ENCODE results near the gene SCAF1.

SCAF1 gene

GRCh38 chr19:49653466-49653806 lies 11.4 kb downstream of the SCAF1 start:
- no peak for TF ChIP-seq CTCF (IDR thresholded peaks at IDR 0.05; ENCODE audit: low read depth, low read length, missing control alignments)
- no peak overlapping the region for H3K4me3 ChIP-seq (ENCODE audit: low read depth, low read length)
- in situ Hi-C loops (cut with HindIII; ENCODE audit: low sequenced_read_pairs), result no loop called here
- DNase-seq (ENCODE audit: low read depth), result no peak

GRCh38 chr19:49654581-49654980 lies 12.6 kb downstream of the SCAF1 start:
- in situ Hi-C loops (cut with HindIII; ENCODE audit: low sequenced_read_pairs), result no loop called here
- no peak overlapping the region for H3K4me3 ChIP-seq (ENCODE audit: low read depth, low read length)
- DNase-seq (ENCODE audit: low read depth), result no peak
- no peak for TF ChIP-seq CTCF (IDR thresholded peaks at IDR 0.05; ENCODE audit: low read depth, low read length, missing control alignments)

- TF ChIP-seq CTCF (IDR thresholded peaks at IDR 0.05; ENCODE audit: low read depth, low read length, missing control alignments), result no peak
- in situ Hi-C loops (cut with HindIII; ENCODE audit: low sequenced_read_pairs), result no loop called here
- DNase-seq (ENCODE audit: low read depth), result no peak
- no peak overlapping the region for H3K4me3 ChIP-seq (ENCODE audit: low read depth, low read length)
Observed at GRCh38 chr19:49655570-49656455, 13.8 kb downstream of the SCAF1 start.

DNA sequence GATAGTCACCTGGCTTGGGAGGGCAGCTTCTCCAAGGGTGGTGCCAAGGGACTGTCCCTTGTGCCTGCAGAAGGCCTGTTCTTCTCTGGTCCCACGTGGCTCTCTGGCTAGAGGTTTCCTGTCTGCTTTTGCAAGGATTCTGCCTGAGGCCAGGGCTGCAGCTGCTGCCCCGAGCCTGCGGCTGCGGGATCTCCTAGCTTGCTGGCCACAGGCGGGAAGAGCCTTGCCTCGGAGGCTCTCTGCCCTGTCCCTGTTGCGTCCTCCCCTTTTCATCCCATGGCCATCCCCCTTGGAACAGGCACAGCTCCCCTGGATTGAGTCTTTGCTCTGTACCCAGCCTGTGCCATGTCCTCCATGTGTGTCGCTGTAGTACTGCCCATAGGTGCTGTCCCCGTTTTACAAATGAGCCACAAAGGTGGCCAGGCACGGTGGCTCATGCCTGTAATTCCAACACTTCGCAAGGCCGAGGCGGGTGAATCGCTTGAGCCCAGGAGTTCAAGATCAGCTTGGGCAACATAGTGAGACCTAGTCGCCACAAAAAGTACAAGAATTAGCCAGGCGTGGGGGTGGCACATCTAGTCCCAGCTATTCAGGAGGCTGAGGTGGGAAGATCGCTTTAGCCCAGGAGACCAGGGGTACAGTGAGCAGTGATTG lies 14.6 kb downstream of the SCAF1 start:
- no peak for DNase-seq (ENCODE audit: low read depth)
- no peak for TF ChIP-seq CTCF (IDR thresholded peaks at IDR 0.05; ENCODE audit: low read depth, low read length, missing control alignments)
- H3K4me3 ChIP-seq (ENCODE audit: low read depth, low read length), result no peak overlapping the region
- in situ Hi-C loops (cut with HindIII; ENCODE audit: low sequenced_read_pairs), result no loop called here

- no peak for DNase-seq (ENCODE audit: low read depth)
- H3K4me3 ChIP-seq (ENCODE audit: low read depth, low read length), result no peak overlapping the region
- in situ Hi-C loops (cut with HindIII; ENCODE audit: low sequenced_read_pairs), result no loop called here
- no peak for TF ChIP-seq CTCF (IDR thresholded peaks at IDR 0.05; ENCODE audit: low read depth, low read length, missing control alignments)
Observed at GRCh38 chr19:49657493-49658138, 15.6 kb downstream of the SCAF1 start.

DNA sequence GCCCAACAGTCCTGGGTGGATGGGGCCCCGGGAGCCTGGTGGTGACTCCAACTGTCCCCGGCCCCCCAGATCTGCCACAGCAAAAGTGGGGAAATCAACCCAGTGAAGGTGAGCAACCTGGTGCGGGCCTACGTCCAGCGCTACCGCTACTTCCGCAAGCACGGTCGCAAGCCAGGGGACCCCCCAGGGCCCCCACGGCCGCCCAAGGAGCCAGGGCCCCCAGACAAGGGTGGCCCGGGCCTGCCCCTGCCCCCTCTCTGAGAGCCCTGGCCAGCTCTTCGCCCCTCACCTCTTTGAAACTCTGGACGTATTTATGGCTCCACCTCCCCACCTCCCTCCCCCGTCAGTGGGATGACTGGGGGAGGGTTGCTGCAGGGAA lies 16.1 kb downstream of the SCAF1 start:
- TF ChIP-seq CTCF (IDR thresholded peaks at IDR 0.05; ENCODE audit: low read depth, low read length, missing control alignments), result no peak
- DNase-seq (ENCODE audit: low read depth), result no peak
- no peak overlapping the region for H3K4me3 ChIP-seq (ENCODE audit: low read depth, low read length)
- in situ Hi-C loops (cut with HindIII; ENCODE audit: low sequenced_read_pairs), result no loop called here

Measured in astrocyte of the cerebellum (primary cell).